GM19328 (cell line): ENCODE measurements around the gene TWIST2.

Experiments used
- ATAC-seq: cut with Tn5 transposase; IDR thresholded peaks from one replicate; pipeline ENCODE4 v1.9.1; 2021; ENCODE audit warnings: mild to moderate bottlenecking, moderate library complexity; ENCODE audit not compliant: unreplicated experiment

The TWIST2 gene

DNA sequence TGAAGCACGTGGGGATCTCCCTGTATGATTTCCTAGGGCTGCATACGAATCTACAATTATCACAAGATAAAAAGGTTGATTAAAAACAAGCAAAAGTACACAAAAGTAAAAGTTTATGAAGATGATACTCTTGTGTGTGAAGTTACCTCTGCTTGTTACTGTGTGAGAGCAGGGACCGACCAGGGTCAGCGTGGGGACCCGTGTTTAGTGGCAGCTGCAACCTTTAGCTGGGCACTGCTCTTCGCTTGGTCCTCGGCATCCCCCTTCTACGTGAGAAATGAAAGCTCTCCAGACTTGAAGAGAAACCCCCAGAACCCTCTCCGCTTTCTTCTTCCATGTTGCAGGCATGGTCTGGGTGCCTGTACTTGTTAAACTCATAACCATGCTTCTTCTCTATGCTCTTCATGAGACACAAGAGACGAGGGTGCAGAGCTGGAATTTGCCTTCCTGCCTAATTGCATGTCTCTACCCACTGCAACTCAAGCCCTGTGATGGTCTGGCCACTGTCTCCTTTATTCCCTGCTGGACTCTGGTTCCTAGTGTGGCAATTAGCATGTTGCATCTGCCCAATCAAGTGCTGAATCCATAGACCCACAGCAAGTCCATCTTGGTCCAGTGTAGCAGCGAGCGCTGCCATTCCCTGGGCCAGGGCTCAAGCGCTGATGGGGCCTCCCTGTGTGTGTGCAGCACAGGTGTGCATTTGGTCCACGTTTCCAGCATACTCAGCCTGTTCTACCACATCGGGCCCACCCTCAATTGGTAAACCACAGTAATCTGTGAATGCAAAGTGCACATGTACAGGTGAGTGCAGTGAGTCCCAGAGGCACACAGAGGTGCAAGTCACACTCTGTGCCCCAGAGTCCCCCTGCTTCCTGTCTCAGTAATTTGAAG, 88.5 kb downstream of the TWIST2 start:
- no peak for ATAC-seq

DNA sequence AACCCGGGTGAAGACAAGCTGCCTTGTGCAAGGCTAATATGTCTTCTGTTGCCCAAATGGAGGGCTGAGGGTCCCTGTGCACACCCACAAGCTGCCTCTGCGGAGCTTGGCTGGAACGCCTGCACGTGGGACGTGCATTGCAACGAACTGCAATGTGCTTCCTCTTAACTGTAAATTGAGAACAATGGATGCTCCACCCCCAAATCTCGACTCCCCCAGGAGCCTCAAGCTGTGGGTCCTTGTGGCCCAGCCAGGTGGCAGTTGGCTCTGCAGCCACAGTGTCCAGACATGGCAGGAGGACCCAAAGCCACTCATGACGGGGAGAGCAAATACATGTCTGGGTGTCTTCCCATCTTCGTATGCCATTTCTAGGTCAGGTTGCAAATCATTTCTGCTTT, 90.1 kb downstream of the TWIST2 start:
- no peak for ATAC-seq

- no peak for ATAC-seq
Observed at GRCh38 chr2:238938401-238939055, 90.6 kb downstream of the TWIST2 start.

DNA sequence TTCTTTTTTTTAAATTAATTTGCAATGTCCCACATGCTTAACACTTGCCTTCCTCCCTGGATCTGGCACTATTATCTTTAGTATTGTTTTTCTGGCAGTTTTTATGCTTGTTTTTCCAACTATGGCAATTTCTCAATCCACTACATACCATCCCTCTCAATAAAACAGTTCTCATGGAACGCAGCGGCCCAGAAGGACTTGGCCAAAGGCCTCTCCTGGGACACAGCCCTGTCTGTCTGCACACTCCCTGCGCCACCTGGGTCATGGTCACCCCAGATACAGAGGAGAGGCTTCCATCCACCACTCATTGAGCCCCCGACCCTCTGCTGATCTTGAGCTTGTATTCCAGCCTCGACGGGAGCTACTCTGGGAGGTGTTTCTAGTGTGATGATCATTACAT, 91.2 kb downstream of the TWIST2 start:
- no peak for ATAC-seq

- no peak for ATAC-seq
Observed at GRCh38 chr2:238939521-238940403, 91.9 kb downstream of the TWIST2 start.

- ATAC-seq, result no peak
Observed at GRCh38 chr2:238940806-238941205, 92.9 kb downstream of the TWIST2 start.

GRCh38 chr2:238941262-238941792, 93.4 kb downstream of the TWIST2 start:
- ATAC-seq, result no peak

- ATAC-seq, result no peak
Observed at GRCh38 chr2:238942080-238942725, 94.3 kb downstream of the TWIST2 start.

- no peak for ATAC-seq
Observed at GRCh38 chr2:238942726-238943300, 94.9 kb downstream of the TWIST2 start.

DNA sequence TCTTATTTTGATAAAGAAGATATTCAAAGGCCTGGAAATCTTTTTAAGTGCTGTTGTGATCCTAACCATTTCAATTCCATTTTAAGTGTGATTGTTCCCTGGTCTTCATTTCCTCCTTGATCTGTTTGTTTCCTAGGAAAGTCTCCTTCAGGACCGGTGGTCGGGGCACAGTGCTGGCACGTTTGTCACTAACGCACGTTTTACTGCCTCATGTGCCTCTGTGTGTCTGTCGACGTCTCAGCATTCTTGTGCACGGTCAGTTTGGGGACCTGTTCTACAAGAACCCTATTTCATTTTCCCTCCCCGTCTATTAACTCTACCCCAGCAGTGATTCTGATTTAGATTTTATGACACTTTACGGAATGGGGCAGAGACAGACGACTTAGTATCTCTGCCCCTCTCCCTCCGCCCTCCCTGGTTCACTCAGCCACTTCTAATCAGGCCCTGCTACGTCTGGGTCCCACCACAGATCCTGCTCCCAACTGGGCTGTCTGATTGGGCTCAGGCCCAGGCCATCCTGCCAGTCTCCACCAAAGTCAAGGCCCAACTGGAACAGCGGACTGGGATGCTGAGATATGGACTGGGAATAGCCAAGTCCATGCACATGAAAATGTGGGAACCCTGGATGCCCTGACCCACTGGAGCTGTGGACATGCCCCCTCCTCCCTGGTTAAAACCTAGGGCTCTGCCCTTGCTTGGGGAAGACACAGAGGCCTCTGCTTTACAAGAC, 95.6 kb downstream of the TWIST2 start:
- ATAC-seq, result no peak

DNA sequence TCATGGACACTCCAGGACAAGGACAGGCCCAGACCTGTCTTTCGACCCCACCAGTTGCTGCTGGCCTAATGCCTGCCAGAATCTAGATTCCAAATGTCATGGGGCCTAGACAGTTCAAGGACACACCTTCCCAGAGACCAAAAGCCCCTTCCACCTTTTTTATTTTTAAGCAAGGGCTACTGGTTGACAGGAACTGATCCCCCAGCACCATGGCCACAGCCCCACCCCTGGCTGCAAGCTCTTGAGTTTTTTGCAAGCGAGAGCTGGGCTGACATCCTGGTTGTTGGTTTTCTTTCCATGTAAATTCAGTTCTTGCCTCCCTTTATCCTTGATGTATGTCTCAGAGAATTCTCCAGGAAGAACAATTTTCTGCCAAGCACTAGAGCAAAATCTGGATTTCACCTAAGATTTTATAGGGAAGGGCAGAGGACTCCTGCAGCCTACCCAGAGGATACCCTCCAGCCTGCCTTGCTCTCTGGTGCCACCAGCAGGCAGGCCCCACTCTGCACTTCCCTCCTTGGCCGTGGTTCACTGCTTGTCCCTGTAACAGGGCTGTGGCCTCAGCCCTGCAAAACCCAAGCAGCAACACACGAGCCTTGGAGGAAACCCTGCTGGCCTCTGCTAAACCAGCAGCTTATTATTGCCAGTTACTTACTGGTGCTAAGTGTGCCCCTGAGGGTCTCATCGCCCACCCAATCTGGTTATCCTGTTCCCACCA, 97.7 kb downstream of the TWIST2 start:
- no peak for ATAC-seq

GRCh38 chr2:238946318-238947242, 98.7 kb downstream of the TWIST2 start:
- ATAC-seq, result no peak

- no peak for ATAC-seq
Observed at GRCh38 chr2:238947243-238947760, 99.4 kb downstream of the TWIST2 start.

- no peak for ATAC-seq
Observed at GRCh38 chr2:238947920-238948710, 100.2 kb downstream of the TWIST2 start.

DNA sequence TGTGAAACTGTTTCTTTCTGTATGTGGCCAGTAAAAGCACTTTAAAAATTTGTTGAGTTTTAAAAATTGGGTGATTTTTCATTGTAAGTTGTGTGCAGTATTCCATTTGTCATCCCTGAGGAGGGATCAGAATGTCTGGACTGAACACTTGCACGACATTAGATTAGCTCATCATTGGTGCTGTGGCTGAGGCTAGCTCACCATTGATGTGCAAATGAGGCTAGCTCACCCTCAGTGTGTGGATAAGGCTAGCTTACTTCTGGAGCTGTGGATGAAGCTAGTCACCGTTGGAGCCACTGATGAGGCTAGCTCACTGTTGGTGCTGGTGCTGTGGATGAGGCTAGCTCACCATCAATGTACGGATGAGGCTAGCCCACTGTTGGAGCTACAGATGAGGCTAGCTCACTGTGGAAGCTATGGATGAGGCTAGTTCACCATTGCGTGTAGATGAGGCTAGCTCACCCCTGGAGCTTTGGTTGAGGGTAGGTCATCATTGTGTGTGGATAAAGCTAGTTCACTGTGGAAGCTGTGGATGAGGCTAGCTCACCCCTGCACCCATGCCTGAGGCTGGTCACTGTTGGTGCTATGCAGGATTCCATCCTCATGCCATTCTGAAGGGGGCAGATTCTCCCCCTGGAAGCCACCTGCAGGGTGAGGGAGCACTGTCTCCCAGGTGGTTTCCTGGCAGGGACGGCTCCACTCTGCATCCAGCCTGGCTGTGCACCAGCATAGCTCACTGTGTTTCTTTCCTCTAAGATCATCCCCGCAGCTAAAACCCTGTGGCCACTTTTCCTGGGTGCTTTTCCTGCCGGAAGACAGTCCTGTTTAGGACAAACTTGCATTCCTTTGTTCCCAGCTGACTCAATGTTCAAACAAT, 101.1 kb downstream of the TWIST2 start:
- ATAC-seq, result no peak
